ENCODE data around the gene TSSC4. TPM values are rescaled to one million over a fixed set of nuclear protein-coding genes. Genes with fewer than 3 reads are reported as not detected.
A peak's percentile ranks its signal among the peaks of the same experiment; 100 is the strongest.

TSSC4 gene
- polyA plus RNA-seq, 3 donors: 28.1 to 74.6 (median 52.0) TPM

DNA sequence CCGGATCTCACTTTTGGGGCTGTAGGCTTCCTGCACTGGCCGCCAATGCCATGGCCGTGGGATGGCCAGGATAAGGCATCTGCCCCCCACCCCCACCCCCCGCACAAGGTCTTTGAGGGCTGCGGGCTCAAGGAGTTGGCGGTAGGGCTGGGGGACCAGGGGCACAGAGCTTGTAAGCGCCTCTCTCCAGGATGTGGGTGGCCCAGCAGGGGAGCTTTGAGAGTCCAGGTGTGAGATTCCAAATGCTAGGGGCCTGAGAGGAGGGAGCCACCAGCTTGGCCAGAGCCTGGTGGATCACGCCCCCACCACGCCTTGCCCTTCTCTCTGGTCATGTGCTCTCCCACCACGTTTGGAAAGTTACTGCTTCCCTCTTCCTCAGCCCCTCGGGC is 18.4 kb upstream of the TSSC4 start:
- Histone ChIP-seq H3K36me3 (replicated peaks in 1 of 2; ENCODE audit: control insufficient read depth in 1 of 2, insufficient read depth in 2 of 2, low read length in 2 of 2) (no peaks in the 10 kb centered on the region), H3K27me3 (ENCODE audit: control insufficient read depth in 2 of 2, insufficient read depth in 2 of 2, low read length in 2 of 2) (peaks cover 0 to 3% of the 10 kb centered on the region in 2 donors), H3K4me2 (replicated peaks; ENCODE audit: extremely low read depth, low read length, poor library complexity, severe bottlenecking) (no peak overlapping the region), H2AFZ (ENCODE audit: insufficient read depth, low read depth, low read length, poor library complexity, severe bottlenecking) (no peak overlapping the region), H3K27ac (ENCODE audit: low read depth in 1 of 2, low read length in 2 of 2) (no peak overlapping the region), H3K4me3 (replicated peaks in 1 of 3; ENCODE audit: low read depth in 2 of 3, low read length in 3 of 3) (no peak overlapping the region), H3K9ac (ENCODE audit: insufficient read depth, low read length, poor library complexity, severe bottlenecking) (no peak overlapping the region), H3K4me1 (ENCODE audit: control insufficient read depth in 1 of 2, insufficient read depth in 2 of 2, low read length in 2 of 2) (peaks cover 57 to 63% of the 10 kb centered on the region in 2 donors), H4K20me1 (ENCODE audit: insufficient read depth, low read length) (peaks cover 87% of the 10 kb centered on the region), H3K9me3 (replicated peaks in 1 of 2; ENCODE audit: control insufficient read depth in 1 of 2, insufficient read depth in 1 of 2, low read length in 2 of 2) (no peaks in the 10 kb centered on the region), H3K79me2 (ENCODE audit: insufficient read depth, low read length) (peaks cover 44% of the 10 kb centered on the region)
- Mint-ChIP-seq H3K36me3 (peaks cover 3 to 4% of the 10 kb centered on the region in 2 donors), H3K27ac (no peak overlapping the region), H3K9me3 (peaks cover 0 to 3% (median 0%) of the 10 kb centered on the region in 7 donors), H3K27me3 (ENCODE audit: low read depth in 3 of 3) (peaks cover 9 to 14% (median 12%) of the 10 kb centered on the region in 3 donors), H3K4me3 (peak overlapping the region in 1 of 2 donors; percentile 7), H3K4me1 (peaks cover 59% of the 10 kb centered on the region)
- TF ChIP-seq, protein P1, sequence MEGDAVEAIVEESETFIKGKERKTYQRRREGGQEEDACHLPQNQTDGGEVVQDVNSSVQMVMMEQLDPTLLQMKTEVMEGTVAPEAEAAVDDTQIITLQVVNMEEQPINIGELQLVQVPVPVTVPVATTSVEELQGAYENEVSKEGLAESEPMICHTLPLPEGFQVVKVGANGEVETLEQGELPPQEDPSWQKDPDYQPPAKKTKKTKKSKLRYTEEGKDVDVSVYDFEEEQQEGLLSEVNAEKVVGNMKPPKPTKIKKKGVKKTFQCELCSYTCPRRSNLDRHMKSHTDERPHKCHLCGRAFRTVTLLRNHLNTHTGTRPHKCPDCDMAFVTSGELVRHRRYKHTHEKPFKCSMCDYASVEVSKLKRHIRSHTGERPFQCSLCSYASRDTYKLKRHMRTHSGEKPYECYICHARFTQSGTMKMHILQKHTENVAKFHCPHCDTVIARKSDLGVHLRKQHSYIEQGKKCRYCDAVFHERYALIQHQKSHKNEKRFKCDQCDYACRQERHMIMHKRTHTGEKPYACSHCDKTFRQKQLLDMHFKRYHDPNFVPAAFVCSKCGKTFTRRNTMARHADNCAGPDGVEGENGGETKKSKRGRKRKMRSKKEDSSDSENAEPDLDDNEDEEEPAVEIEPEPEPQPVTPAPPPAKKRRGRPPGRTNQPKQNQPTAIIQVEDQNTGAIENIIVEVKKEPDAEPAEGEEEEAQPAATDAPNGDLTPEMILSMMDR (IDR thresholded peaks at IDR 0.05): no peak
- intact Hi-C loops (cut with micrococcal nuclease): no loop called here
- WGBS (ENCODE audit: insufficient coverage): 82% methylated on average over 4 of the region's 11 CpGs
- DNase-seq: no peak

DNA sequence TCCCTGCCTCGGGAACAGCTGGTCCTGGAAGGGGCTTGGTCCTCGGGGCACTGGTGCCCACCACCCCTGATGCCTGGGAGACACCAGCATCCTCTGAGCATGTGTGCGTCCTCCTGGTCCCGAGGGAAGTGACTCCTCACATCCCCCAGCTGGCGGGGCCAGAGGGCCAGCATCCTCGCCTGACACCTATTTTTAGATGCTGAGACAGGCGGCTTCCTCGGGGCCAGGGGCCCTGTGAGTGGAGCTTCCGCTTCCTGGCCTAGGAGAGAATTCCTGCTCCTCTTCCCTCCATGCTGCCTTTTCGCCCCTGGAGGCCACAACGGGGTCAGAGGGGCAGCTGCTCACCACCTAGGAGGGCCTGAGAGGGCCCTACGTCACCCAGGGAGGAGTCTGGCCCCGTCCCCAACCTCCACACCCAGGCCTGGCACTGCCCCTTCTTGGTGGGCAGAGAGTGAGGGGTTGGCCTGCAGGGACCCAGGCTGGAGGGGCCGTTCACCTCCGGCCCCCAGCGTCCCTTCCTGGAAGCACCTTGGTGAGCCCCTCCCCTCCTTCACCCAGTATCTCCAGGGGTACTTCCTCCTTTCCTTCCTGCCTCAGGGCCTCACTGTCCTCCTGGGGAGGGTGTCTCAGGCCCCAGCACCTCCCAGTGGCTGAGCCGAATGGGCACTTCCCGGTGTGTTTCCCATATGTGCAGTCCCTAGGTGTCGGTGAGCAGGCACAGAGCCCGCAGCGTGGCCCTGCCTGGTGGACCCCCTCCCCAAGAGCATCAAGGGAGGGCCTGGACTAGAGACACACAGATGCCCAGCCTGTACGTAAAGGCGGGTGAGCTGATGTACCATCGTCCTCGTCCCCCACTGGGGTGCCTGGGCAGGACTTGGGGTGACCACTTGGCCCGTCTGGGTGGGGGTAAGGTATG is 17.4 kb upstream of the TSSC4 start:
- H3K36me3 ChIP-seq (replicated peaks in 1 of 2; ENCODE audit: control insufficient read depth in 1 of 2, insufficient read depth in 2 of 2, low read length in 2 of 2): no peaks in the 10 kb centered on the region
- peaks cover 95% of the 10 kb centered on the region for H4K20me1 ChIP-seq (ENCODE audit: insufficient read depth, low read length)
- peaks cover 0 to under 1% of the 10 kb centered on the region in 2 donors for H3K27me3 ChIP-seq (ENCODE audit: control insufficient read depth in 2 of 2, insufficient read depth in 2 of 2, low read length in 2 of 2)
- Mint-ChIP-seq H3K4me1 (peaks cover 56% of the 10 kb centered on the region), H3K27ac (peak overlapping the region in 1 of 7 donors; percentile 21), H3K4me3 (peak overlapping the region in 1 of 2 donors; percentile 48), H3K9me3 (peaks cover 0 to under 1% (median 0%) of the 10 kb centered on the region in 7 donors), H3K27me3 (ENCODE audit: low read depth in 3 of 3) (peaks cover 7 to 9% (median 7%) of the 10 kb centered on the region in 3 donors), H3K36me3 (peaks cover 3 to 4% of the 10 kb centered on the region in 2 donors)
- intact Hi-C loops (cut with micrococcal nuclease): no loop called here
- H3K4me2 ChIP-seq (replicated peaks; ENCODE audit: extremely low read depth, low read length, poor library complexity, severe bottlenecking): peak overlapping the region; percentile 43
- peak in 2 of 3 donors; percentile 15 to 34 for DNase-seq
- TF ChIP-seq, protein P1 (IDR thresholded peaks at IDR 0.05): no peak
- H2AFZ ChIP-seq (ENCODE audit: insufficient read depth, low read depth, low read length, poor library complexity, severe bottlenecking): no peak overlapping the region
- H3K4me1 ChIP-seq (ENCODE audit: control insufficient read depth in 1 of 2, insufficient read depth in 2 of 2, low read length in 2 of 2): peaks cover 53 to 56% of the 10 kb centered on the region in 2 donors
- H3K27ac ChIP-seq (ENCODE audit: low read depth in 1 of 2, low read length in 2 of 2): no peak overlapping the region
- WGBS (ENCODE audit: insufficient coverage): 43% methylated on average over 16 of the region's 26 CpGs
- H3K79me2 ChIP-seq (ENCODE audit: insufficient read depth, low read length): peaks cover 44% of the 10 kb centered on the region
- H3K9ac ChIP-seq (ENCODE audit: insufficient read depth, low read length, poor library complexity, severe bottlenecking): peak overlapping the region; percentile 32
- H3K9me3 ChIP-seq (replicated peaks in 1 of 2; ENCODE audit: control insufficient read depth in 1 of 2, insufficient read depth in 1 of 2, low read length in 2 of 2): no peaks in the 10 kb centered on the region
- peak overlapping the region in 1 of 3 experiments; percentile 17 for H3K4me3 ChIP-seq (replicated peaks in 1 of 3; ENCODE audit: low read depth in 2 of 3, low read length in 3 of 3)
